ENCODE results near the gene KCNQ2. TPM values are rescaled to one million over a fixed set of nuclear protein-coding genes. Genes with fewer than 3 reads are reported as not detected.

Gene KCNQ2
- total and polyA plus RNA-seq, 10 of the 15 experiments (the other 5 are each of a cell fraction or from before 2014, with no cell fraction given): 0.06 to 0.49 (median 0.26) TPM; not detected in 7

GRCh38 chr20:63351811-63352591, 120.5 kb downstream of the KCNQ2 start:
- intact Hi-C loops (cut with micrococcal nuclease; ENCODE audit: unreplicated experiment): no loop called here
- TF ChIP-seq SMC3 (IDR thresholded peaks at IDR 0.05; ENCODE audit: borderline replicate concordance, low read length) (no peak), MTA2 (IDR thresholded peaks at IDR 0.05; ENCODE audit: low read depth) (no peak), BCL3 (IDR thresholded peaks at IDR 0.05; ENCODE audit: borderline replicate concordance, insufficient read depth, low read depth, low read length, poor library complexity, severe bottlenecking) (no peak), PAX8 (IDR thresholded peaks at IDR 0.05) (no peak), STAT3 (IDR thresholded peaks at IDR 0.05; ENCODE audit: low read depth, low read length) (no peak), PRDM15 (CRISPR knock-in tag; IDR thresholded peaks at IDR 0.05) (no peak), TCF7 (IDR thresholded peaks at IDR 0.05; ENCODE audit: borderline replicate concordance) (no peak), ZZZ3 (IDR thresholded peaks at IDR 0.05; ENCODE audit: control insufficient read depth, insufficient read length, low read depth) (no peak), NFYA (IDR thresholded peaks at IDR 0.05; ENCODE audit: borderline replicate concordance, low read depth, low read length) (no peak), SKIL (IDR thresholded peaks at IDR 0.05; ENCODE audit: low read depth, poor library complexity, severe bottlenecking) (no peak), SIX5 (IDR thresholded peaks at IDR 0.05; ENCODE audit: low read depth, low read length, severe bottlenecking) (no peak), JUNB (IDR thresholded peaks at IDR 0.05) (no peak), TCF3 (IDR thresholded peaks at IDR 0.05; ENCODE audit: borderline replicate concordance, insufficient read depth, low read depth, low read length) (no peak), FOS (IDR thresholded peaks at IDR 0.05; ENCODE audit: borderline replicate concordance, extremely low read depth, insufficient read length) (no peak), HSF1 (IDR thresholded peaks at IDR 0.05; ENCODE audit: low read depth, low read length) (no peak)

More at GRCh38 chr20:63351811-63352591, 120.5 kb downstream of the KCNQ2 start:
- Histone ChIP-seq H3K9me3 (replicated peaks; ENCODE audit: control insufficient read depth, insufficient read depth, low read length) (no peaks in the 10 kb centered on the region; the same call in 2 of the 3 replicates), H3K9ac (ENCODE audit: control insufficient read depth, insufficient read depth, low read length) (no peak overlapping the region), H3K27me3 (replicated peaks in 1 of 2; ENCODE audit: control insufficient read depth in 2 of 2, insufficient read depth in 2 of 2, low read length in 1 of 2) (no peaks in the 10 kb centered on the region), H3K79me2 (ENCODE audit: control insufficient read depth, insufficient read depth, low read length) (no peaks in the 10 kb centered on the region), H4K20me1 (ENCODE audit: control insufficient read depth, insufficient read depth) (no peaks in the 10 kb centered on the region), H3K36me3 (ENCODE audit: control insufficient read depth in 2 of 2, insufficient read depth in 2 of 2, low read length in 1 of 2) (no peaks in the 10 kb centered on the region), H3K4me2 (ENCODE audit: control insufficient read depth, insufficient read depth) (no peak overlapping the region), H3K4me3 (no peak overlapping the region), H3K27ac (ENCODE audit: control insufficient read depth, insufficient read depth) (no peak overlapping the region), H3K4me1 (ENCODE audit: control insufficient read depth, insufficient read depth, low read length) (no peaks in the 10 kb centered on the region), H2AFZ (ENCODE audit: control insufficient read depth, low read depth, low read length) (no peak overlapping the region)
- in situ Hi-C loops (cut with MboI): no loop called here
- FAIRE-seq (no peak), DNase-seq (ENCODE audit: low read depth, low spot score) (no peak), ATAC-seq (no peak)
- ChIA-PET SMC1A (ENCODE audit: uncharacterized antibody, unreplicated experiment) (no interaction called here), CTCF (no interaction called here), RAD21 (ENCODE audit: unreplicated experiment) (no interaction called here), POLR2A (no interaction called here)
- 62% methylated on average over 28 of the region's 28 CpGs for WGBS (ENCODE audit: insufficient coverage, insufficient replicate concordance, low lambda C conversion rate, missing lambda C conversion rate)
- BruUV-seq (replicated peaks): no TSS peak
